Measurements from ENCODE around the gene PAFAH1B1.

The PAFAH1B1 gene

GRCh38 chr17:2612630-2613029 lies 19.2 kb downstream of the PAFAH1B1 start:
- Histone ChIP-seq H3K9ac (ENCODE audit: low read length) (no peak overlapping the region), H2BK12ac (ENCODE audit: low read length) (no peak overlapping the region), H3K4me2 (ENCODE audit: low read length) (no peak overlapping the region), H3K79me2 (ENCODE audit: control insufficient read depth, insufficient read depth, low read length, poor library complexity) (peaks cover 29% of the 10 kb centered on the region), H2BK5ac (ENCODE audit: low read depth, low read length, poor library complexity) (no peak overlapping the region), H2AK5ac (ENCODE audit: low read length) (no peak overlapping the region), H4K8ac (ENCODE audit: low read depth, low read length) (no peak overlapping the region), H3K18ac (ENCODE audit: low read length) (no peak overlapping the region), H3K4me1 (ENCODE audit: control insufficient read depth in 1 of 2, insufficient read depth in 2 of 2, low read length in 2 of 2) (no peaks in the 10 kb centered on the region), H3K14ac (ENCODE audit: low read length) (no peak overlapping the region), H2AFZ (ENCODE audit: insufficient read depth, low read length, poor library complexity) (no peak overlapping the region), H3K79me1 (ENCODE audit: low read length) (no peaks in the 10 kb centered on the region), H3K4ac (ENCODE audit: low read depth, low read length) (peak overlapping the region; percentile 84), H3K4me3 (ENCODE audit: low read depth, low read length) (no peak overlapping the region), H4K12ac (ENCODE audit: low read depth, low read length) (no peak overlapping the region), H3K36me3 (ENCODE audit: control insufficient read depth in 1 of 2, insufficient read depth in 2 of 2, low read length in 2 of 2) (peaks cover 6 to 8% of the 10 kb centered on the region in 2 experiments), H4K91ac (ENCODE audit: low read depth, low read length) (no peak overlapping the region), H3K9me3 (ENCODE audit: insufficient read depth, low read depth, low read length) (peaks cover 3% of the 10 kb centered on the region), H2BK120ac (ENCODE audit: insufficient read depth, low read length, poor library complexity) (no peak overlapping the region), H3K27me3 (ENCODE audit: insufficient read depth, low read length) (no peaks in the 10 kb centered on the region), H3K27ac (ENCODE audit: low read depth, low read length) (no peak overlapping the region), H3K23ac (ENCODE audit: low read length) (no peak overlapping the region)
- WGBS (ENCODE audit: extremely low coverage, insufficient coverage, insufficient read length): no CpG with 5 or more reads among the region's 7 CpGs
- no peak for DNase-seq

- no CpG with 5 or more reads among the region's 17 CpGs for WGBS (ENCODE audit: extremely low coverage, insufficient coverage, insufficient read length)
- Histone ChIP-seq H3K36me3 (ENCODE audit: control insufficient read depth in 1 of 2, insufficient read depth in 2 of 2, low read length in 2 of 2) (peaks cover 6 to 8% of the 10 kb centered on the region in 2 experiments), H3K79me1 (ENCODE audit: low read length) (no peaks in the 10 kb centered on the region)
Observed at GRCh38 chr17:2613089-2613808, 19.8 kb downstream of the PAFAH1B1 start.

GRCh38 chr17:2615882-2616281 lies 22.4 kb downstream of the PAFAH1B1 start:
- Histone ChIP-seq H2BK12ac (ENCODE audit: low read length) (no peak overlapping the region), H3K79me1 (ENCODE audit: low read length) (no peaks in the 10 kb centered on the region), H3K23ac (ENCODE audit: low read length) (no peak overlapping the region), H3K4me2 (ENCODE audit: low read length) (no peak overlapping the region), H3K18ac (ENCODE audit: low read length) (no peak overlapping the region), H3K4ac (ENCODE audit: low read depth, low read length) (peak overlapping the region; percentile 95), H3K9me3 (ENCODE audit: insufficient read depth, low read depth, low read length) (peaks cover 3% of the 10 kb centered on the region), H2BK120ac (ENCODE audit: insufficient read depth, low read length, poor library complexity) (no peak overlapping the region), H3K36me3 (ENCODE audit: control insufficient read depth in 1 of 2, insufficient read depth in 2 of 2, low read length in 2 of 2) (peaks cover 6 to 8% of the 10 kb centered on the region in 2 experiments), H3K14ac (ENCODE audit: low read length) (no peak overlapping the region), H4K12ac (ENCODE audit: low read depth, low read length) (no peak overlapping the region), H2AK5ac (ENCODE audit: low read length) (no peak overlapping the region), H4K8ac (ENCODE audit: low read depth, low read length) (no peak overlapping the region), H3K4me1 (ENCODE audit: control insufficient read depth in 1 of 2, insufficient read depth in 2 of 2, low read length in 2 of 2) (no peaks in the 10 kb centered on the region), H3K27ac (ENCODE audit: low read depth, low read length) (no peak overlapping the region), H2AFZ (ENCODE audit: insufficient read depth, low read length, poor library complexity) (no peak overlapping the region), H3K4me3 (ENCODE audit: low read depth, low read length) (no peak overlapping the region), H3K79me2 (ENCODE audit: control insufficient read depth, insufficient read depth, low read length, poor library complexity) (peaks cover 28% of the 10 kb centered on the region), H4K91ac (ENCODE audit: low read depth, low read length) (no peak overlapping the region), H2BK5ac (ENCODE audit: low read depth, low read length, poor library complexity) (no peak overlapping the region), H3K27me3 (ENCODE audit: insufficient read depth, low read length) (no peaks in the 10 kb centered on the region), H3K9ac (ENCODE audit: low read length) (no peak overlapping the region)
- no CpG with 5 or more reads among the region's 4 CpGs for WGBS (ENCODE audit: extremely low coverage, insufficient coverage, insufficient read length)
- DNase-seq: no peak

More at GRCh38 chr17:2613089-2613808, 19.8 kb downstream of the PAFAH1B1 start:
- H4K12ac ChIP-seq (ENCODE audit: low read depth, low read length): no peak overlapping the region
- H3K4me1 ChIP-seq (ENCODE audit: control insufficient read depth in 1 of 2, insufficient read depth in 2 of 2, low read length in 2 of 2): no peaks in the 10 kb centered on the region
- H3K9me3 ChIP-seq (ENCODE audit: insufficient read depth, low read depth, low read length): peaks cover 3% of the 10 kb centered on the region
- H2AK5ac ChIP-seq (ENCODE audit: low read length): no peak overlapping the region
- no peak overlapping the region for H2BK120ac ChIP-seq (ENCODE audit: insufficient read depth, low read length, poor library complexity)
- H3K18ac ChIP-seq (ENCODE audit: low read length): no peak overlapping the region
- no peaks in the 10 kb centered on the region for H3K27me3 ChIP-seq (ENCODE audit: insufficient read depth, low read length)
- H3K4ac ChIP-seq (ENCODE audit: low read depth, low read length): peak overlapping the region; percentile 98
- H2BK12ac ChIP-seq (ENCODE audit: low read length): no peak overlapping the region
- peaks cover 28% of the 10 kb centered on the region for H3K79me2 ChIP-seq (ENCODE audit: control insufficient read depth, insufficient read depth, low read length, poor library complexity)
- no peak overlapping the region for H4K8ac ChIP-seq (ENCODE audit: low read depth, low read length)
- H2AFZ ChIP-seq (ENCODE audit: insufficient read depth, low read length, poor library complexity): no peak overlapping the region
- H4K91ac ChIP-seq (ENCODE audit: low read depth, low read length): no peak overlapping the region
- H3K4me2 ChIP-seq (ENCODE audit: low read length): no peak overlapping the region
- no peak overlapping the region for H3K9ac ChIP-seq (ENCODE audit: low read length)
- no peak for DNase-seq
- H2BK5ac ChIP-seq (ENCODE audit: low read depth, low read length, poor library complexity): no peak overlapping the region
- H3K27ac ChIP-seq (ENCODE audit: low read depth, low read length): no peak overlapping the region
- no peak overlapping the region for H3K23ac ChIP-seq (ENCODE audit: low read length)
- no peak overlapping the region for H3K4me3 ChIP-seq (ENCODE audit: low read depth, low read length)
- H3K14ac ChIP-seq (ENCODE audit: low read length): no peak overlapping the region

- H3K79me1 ChIP-seq (ENCODE audit: low read length): no peaks in the 10 kb centered on the region
Observed at GRCh38 chr17:2621241-2621640, 27.8 kb downstream of the PAFAH1B1 start.

More at GRCh38 chr17:2621241-2621640, 27.8 kb downstream of the PAFAH1B1 start:
- H3K18ac ChIP-seq (ENCODE audit: low read length): no peak overlapping the region
- no peak overlapping the region for H3K14ac ChIP-seq (ENCODE audit: low read length)
- no peak overlapping the region for H2BK5ac ChIP-seq (ENCODE audit: low read depth, low read length, poor library complexity)
- H3K27me3 ChIP-seq (ENCODE audit: insufficient read depth, low read length): no peaks in the 10 kb centered on the region
- no peak overlapping the region for H4K8ac ChIP-seq (ENCODE audit: low read depth, low read length)
- peak in 1 of 2 donors; percentile 14 for DNase-seq
- no CpG with 5 or more reads among the region's 3 CpGs for WGBS (ENCODE audit: extremely low coverage, insufficient coverage, insufficient read length)
- H2AFZ ChIP-seq (ENCODE audit: insufficient read depth, low read length, poor library complexity): no peak overlapping the region
- H3K4me2 ChIP-seq (ENCODE audit: low read length): no peak overlapping the region
- H3K23ac ChIP-seq (ENCODE audit: low read length): no peak overlapping the region
- H3K4ac ChIP-seq (ENCODE audit: low read depth, low read length): peak overlapping the region; percentile 16
- H3K79me2 ChIP-seq (ENCODE audit: control insufficient read depth, insufficient read depth, low read length, poor library complexity): peaks cover 31% of the 10 kb centered on the region
- no peaks in the 10 kb centered on the region for H3K4me1 ChIP-seq (ENCODE audit: control insufficient read depth in 1 of 2, insufficient read depth in 2 of 2, low read length in 2 of 2)
- H3K9ac ChIP-seq (ENCODE audit: low read length): no peak overlapping the region
- H2AK5ac ChIP-seq (ENCODE audit: low read length): no peak overlapping the region
- no peak overlapping the region for H2BK120ac ChIP-seq (ENCODE audit: insufficient read depth, low read length, poor library complexity)
- H3K27ac ChIP-seq (ENCODE audit: low read depth, low read length): no peak overlapping the region
- H4K91ac ChIP-seq (ENCODE audit: low read depth, low read length): no peak overlapping the region
- no peak overlapping the region for H4K12ac ChIP-seq (ENCODE audit: low read depth, low read length)
- H3K9me3 ChIP-seq (ENCODE audit: insufficient read depth, low read depth, low read length): peaks cover 2% of the 10 kb centered on the region
- no peak overlapping the region for H2BK12ac ChIP-seq (ENCODE audit: low read length)
- H3K36me3 ChIP-seq (ENCODE audit: control insufficient read depth in 1 of 2, insufficient read depth in 2 of 2, low read length in 2 of 2): peaks cover 6 to 7% of the 10 kb centered on the region in 2 experiments
- H3K4me3 ChIP-seq (ENCODE audit: low read depth, low read length): no peak overlapping the region

Data from trophoblast cell (in vitro differentiated cells and primary cell).